ENCODE data around the gene TSPO.

Gene TSPO

DNA sequence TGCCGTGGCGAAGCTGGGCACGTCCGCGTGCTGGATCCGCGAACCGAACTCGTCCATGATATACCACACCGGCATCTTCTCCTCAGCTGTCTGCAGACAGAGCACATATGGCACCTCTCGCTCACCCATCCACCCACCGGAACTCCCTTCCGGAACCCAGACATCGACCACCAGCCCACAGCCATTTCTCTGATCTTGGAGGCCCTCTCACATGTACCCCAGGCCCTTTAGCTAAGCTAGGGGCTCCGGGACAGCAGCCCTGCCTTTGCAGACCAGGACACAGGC lies 28.5 kb downstream of the TSPO start:
- DNase-seq: no peak

DNA sequence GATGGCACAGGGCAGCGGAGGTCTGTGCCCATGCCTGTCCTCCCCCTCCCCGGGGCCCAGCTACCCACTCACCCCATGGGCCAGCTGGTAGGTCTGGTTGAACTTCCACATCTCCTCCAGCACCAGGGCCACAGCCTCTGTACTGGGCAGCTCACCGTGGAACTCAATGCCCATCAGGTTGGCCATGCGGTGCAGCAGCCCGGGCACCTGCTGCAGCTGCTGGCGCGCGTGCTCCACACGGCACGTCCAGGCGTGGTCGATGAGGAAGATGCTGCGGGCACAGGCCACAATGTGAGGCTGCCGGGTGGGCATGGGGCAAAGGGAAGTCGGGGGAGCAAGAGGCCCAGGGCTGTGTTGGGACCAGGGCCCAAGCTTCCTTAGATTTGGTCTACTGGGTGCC lies 29.3 kb downstream of the TSPO start:
- DNase-seq: no peak

DNA sequence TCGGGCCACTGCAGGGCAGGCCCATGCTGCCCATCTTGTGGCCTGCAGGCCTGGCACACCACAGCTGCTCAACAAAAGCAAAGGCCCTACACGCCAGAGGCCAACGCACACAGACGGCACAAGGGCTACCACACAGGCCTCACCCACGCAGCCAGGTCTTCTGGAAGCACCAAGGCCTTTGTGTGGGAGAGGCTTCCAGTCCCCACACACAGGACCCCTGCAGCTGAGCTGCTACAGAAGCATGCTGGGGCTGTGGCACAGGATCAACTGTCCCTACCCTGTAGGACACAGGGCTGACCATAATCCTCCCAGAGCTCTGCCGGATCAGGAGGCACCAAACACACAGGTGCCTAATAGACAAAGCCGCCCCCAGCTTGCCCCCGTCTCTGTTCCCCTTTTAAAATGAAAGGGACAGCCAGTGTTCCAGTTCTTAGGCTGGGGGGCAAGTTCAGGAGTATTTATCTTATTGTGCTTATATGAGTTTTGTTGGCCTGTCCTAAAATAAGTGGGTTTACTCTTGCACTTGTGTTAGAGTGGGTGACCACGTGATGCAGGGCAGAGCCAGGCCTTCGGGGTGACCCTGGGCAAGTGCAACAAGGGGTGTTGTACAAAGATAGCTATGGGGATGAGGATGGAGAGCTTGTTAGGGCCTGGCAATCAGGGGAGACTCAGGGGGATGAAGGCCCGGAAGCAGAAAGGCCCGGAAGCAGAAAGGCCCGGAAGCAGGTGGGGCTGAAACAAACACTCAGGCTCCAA lies 30.1 kb downstream of the TSPO start:
- DNase-seq: no peak

DNA sequence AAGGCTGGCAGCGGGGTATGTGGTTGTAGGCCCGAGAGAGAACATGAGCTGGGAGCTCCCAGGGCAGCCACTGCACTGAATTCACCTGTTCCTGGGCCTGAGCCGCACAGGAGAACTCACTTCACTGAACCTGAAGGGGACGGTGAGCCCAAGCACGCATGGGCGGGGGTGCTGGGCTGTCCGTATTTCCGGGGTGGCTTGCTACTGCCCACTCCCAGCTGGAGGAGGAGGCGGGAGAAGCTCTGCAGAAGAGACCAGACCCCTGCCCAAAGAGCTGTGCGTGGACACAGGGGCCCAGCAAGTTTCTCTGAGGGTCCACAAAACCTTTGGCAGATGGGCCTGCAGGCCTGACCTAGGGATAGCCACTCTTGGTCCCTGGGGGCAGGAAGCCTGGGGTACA lies 30.8 kb downstream of the TSPO start:
- DNase-seq: no peak

DNA sequence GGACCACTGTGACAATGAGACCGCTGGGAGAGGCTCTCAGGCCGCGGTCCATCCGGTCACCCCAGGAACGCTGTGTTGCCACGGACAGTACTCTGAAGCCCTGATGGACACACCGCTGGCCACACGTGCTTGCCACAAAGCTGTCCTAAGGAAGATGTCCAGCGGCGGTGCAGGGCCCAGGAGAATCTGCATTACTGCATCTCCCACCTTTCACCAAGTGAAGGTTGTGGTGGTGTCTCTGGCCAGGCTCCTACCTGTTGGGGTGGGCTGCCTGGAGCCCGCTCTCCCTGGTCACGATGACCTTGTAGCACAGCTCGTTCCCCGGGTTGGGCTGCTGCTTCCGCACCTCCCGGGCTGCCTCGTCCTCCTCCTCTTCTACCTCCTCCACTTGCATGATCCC lies 31.4 kb downstream of the TSPO start:
- no peak for DNase-seq

DNA sequence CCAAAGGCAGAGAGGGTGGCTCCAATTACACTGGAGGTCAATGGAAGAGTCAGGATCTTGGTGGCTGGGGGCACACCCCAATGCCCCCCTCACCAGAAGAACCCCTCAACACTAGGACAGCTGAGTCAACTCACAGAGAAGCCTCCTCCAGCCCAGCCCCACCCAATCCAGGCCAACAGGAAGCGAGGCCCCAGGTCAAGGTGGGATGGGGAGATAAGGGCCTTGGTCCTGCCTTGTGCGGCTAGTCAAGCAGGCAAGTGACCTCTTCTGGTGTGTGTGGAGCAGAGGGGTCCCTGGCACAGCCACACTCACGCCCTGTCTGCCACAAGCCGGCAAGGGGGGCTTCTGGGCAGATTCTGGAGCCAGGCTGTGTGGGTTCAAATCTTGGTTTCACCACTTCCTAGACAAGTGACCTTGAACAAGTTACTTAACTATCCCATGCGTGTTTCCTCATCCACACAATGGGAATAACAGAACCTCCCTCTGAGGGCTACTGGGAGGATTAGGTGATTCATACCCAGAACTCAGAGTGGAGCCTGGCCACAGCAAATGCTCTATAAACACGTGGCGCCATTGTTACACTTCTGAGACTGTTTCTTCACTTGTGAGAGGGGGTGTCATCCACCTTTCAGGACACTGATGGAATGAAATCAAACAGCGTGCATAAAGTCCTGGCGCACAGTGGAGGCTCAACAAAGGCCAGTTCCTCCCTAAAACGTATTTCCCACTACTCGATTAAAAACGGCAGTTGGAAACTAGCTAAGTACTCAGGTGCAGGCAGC lies 32.3 kb downstream of the TSPO start:
- no peak for DNase-seq

DNA sequence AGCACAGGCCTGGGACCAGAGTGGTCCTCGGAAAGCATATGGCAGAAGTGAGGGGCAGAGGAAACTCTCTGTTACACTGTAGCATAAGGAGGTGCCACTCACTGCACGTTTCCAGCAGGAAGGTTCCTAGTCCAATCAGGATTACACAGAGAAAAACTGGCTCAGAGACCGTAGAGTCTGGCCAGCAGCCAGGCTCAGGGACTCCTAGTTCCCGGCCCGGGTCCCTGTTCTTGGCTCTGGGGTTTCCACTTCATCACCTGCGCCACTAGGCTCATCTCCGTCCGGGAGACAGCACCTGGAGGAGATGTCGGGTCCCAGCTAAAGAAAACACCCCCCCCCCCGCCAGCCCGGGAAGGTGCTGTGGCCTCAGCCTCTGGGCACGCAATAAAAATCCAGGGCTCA lies 34.5 kb downstream of the TSPO start:
- DNase-seq: no peak

DNA sequence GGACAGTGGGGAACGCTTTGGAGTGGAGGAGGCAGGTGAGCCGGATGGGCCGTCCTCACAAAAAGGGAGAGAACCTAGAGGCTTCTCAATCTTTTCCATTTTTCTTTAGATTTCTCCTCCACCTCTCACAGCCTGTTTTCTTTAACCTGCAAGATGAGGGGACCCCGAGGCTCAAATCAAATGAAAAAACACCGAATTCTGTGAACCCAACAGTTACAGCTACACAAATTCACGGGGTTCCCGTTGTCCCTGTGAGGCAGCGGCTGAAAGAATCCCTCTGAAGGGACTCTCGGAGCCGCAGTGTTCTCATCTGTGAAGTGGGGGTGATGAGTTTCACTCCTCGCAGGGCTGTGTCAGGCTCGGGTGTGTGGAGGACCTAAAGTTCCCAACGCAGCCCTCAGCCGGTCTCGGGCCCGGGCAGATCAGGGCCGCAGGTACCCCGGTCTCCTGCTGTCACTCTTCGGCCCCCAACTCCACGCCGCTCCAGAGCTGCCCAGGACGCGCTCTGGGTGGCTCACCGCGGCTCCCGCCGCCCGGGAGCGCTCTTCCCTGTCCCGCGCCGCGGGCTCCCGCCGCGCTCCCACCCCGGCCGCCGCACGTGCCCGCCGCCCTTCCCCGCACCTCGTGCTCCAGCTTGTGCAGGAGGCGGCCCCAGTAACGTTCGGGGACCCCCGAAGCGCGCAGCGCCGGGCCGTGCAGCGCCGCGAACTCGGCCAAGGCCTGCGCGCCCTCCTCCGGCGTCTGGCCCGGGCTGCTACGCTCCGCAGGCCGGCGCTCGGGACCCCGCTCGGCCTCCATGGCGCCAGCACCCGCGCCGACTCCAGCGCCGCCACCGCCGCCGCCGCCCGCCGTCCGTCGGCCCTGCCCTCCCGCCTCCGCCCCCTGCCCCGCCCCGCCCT lies 35.2 kb downstream of the TSPO start, which contains the start of gene TTLL12:
TSS of gene TTLL12 (minus strand) at position 863 of the 899 bp plus-strand sequence. CDS start at position 798, 65 bp downstream.
- no peak for DNase-seq

DNA sequence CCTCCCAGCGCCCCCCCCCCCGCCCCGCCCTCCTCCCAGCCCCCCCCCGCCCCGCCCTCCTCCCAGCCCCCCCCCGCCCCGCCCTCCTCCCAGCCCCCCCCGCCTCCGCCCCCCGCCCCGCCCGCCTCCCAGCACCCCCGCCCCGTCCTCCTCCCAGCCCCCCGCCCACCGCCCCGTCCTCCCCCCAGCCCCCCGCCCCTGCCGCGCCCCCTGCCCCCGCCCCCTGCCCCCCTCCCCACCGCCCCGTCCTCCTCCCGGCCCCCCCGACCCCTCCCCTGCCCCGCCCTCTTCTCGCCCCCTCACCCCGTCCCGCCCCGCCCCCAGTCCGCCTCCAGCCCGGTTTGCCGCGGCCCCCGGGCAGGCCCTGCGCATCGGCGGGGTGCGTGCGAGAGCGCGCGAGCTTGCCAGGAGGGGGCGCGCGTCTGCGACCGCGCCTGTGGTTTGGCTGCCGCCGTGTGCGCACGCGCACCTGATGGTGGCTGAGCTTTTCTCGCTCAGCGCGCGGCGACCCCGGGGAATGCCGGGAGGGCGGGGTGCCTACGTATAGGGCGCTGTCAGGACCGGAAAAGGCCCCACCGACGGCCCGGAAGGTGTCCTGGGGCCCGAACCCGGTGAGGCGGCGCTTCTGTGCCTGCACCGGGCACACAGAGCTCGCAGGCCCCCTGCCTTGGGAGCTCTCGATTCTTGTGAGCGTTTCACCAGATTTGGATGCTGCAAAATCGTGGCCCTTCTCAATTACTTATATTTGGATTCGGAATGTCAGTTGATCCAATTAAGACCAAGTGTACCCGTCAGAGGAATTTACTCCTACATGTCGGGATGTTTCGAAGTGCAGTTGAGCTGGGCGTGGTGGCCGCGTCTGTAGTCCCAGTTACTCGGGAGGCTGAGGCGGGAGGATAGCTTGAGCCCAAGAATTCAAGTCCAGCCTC lies 36.1 kb downstream of the TSPO start:
- DNase-seq: peak; percentile 79 to 87

DNA sequence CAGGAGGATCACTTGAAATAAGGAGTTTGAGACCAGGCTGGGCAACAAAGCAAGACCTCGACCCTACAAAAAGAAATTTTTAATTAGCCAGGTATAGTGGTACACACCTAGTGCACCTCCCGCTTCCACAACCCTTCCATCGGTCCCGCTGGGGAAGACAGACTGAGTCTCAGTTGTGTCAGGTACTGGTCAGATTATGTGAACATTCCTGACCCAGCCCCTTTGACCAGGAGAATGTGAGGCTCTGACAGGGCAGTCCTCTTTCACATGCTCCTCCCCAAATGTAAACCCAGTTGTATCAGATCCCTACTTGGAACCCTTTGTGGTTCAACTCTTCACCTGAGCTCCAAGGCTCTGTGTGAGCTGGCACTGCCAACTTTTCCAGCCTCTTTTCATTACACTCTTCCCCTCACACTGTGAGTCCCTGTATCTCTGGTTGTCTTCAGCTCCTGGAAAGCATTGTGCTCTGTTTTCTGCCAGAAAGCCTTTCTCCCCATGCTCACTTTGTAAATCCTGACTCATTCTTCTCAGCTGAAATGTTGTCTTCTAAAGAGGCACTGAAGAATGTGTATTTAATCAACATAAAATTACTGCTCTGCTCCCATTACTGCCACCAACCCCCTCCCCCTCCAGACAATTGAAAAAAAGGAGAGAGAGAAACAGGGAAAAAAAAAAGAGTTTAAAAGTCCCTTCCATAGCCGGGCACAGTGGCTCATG lies 37.6 kb downstream of the TSPO start:
- DNase-seq: no peak

DNA sequence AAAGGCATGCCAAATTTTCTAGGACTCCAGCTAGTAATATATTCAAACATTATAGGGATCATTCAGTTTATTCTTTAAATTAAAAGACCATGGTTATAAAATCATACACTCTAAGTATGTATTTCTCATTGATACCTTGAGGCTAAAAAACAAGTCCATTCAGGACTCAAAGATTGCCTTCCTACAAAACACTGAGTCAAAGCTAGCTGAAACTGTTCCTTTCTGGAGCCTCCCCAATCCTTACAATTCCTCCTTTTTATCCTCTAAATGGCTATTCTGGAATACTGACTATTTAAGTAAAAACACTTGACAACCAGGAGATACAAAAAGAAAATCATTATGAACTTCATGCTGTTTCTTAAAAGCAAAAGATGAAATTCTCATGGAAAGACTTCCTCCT lies 40.5 kb downstream of the TSPO start:
- no peak for DNase-seq

DNA sequence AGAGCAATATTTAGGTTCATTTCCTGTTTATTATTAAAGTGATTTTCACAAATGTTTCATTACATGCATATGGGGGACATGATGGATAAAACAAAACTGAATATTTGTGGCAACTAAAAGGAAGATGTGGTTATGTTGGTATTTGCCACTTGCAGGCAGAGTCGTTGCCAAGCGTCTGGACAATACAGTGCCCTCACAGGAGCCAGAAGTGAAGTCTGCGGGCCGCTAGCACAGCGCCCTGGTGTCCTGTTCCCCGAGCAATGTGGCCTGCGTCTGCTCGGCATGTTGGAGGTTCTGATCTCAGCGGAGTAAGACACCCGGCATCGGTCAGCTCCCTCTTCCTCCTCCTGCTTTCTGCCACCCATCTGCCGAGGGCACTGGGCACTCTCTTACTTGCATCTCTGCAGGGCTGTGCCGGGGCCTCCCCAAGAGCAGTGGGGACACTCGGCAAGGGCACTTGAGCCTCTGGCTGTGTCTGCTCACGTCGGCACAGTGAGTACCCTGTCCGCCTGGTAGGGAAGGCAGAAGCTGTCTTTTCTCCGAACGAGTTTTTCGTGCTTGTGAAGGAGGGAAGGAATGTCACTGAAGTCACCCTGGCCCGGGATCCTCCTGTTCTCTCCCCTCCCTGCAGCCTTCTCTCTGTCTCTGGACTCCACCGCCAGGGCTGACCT lies 46.0 kb downstream of the TSPO start:
- no peak for DNase-seq

DNA sequence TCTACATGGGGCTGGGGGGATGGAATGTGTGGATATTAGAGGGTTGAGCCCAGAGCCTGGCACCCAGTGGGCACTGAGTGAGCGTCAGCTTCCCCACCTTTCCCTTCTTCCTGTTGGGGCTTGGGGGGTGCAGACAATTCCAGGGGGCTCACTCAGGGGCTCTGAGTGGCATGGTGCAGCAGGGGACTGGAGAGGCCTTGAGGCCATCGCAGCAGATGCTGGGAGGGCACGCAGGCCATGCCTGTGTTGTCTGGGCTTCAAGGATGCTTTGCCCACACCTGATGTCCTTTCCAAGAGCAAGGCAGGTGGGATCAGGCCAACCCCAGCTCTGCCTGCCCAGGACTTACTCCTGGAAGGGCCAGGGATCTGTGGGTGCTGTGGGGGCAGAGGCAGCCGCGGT lies 46.8 kb downstream of the TSPO start:
- DNase-seq: no peak

DNA sequence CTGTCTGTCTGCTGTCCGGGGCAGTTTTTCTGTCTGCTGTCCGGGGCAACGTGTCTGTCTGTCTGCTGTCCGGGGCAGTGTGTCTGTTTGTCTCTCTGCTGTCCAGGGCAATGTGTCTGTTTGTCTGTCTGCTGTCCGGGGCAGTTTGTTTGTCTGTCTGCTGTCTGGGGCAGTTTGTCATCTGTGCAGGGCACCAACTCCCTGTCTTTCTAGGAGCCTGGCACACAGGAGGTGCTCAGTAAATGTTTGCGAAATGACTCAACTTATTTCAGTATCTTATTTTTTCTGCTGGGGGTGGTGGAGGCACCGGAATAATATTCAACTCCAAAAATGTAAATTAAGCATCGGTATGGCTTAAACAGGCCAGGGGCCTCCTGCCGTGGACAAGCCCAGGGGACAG lies 47.6 kb downstream of the TSPO start:
- no peak for DNase-seq

DNA sequence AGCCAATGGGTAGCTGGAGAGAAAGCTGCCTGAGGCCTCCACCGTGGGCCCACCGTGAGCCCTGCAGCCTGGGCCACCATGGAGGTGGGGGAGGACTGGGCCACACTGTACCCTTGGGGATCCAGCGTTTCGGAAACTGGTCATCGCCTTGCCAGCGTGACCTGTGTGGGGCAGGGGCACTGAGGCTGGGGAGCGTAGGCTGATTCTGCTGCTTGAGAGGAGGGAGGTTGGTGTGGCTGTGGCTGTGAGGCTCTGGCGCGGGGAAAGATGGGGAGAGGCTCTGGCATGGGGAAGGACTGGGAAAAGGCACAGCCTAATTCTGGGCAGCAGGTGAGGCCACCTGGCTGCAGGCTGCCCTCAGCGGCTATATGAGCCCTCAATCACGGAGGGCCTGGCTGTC lies 48.2 kb downstream of the TSPO start:
- no peak for DNase-seq

DNA sequence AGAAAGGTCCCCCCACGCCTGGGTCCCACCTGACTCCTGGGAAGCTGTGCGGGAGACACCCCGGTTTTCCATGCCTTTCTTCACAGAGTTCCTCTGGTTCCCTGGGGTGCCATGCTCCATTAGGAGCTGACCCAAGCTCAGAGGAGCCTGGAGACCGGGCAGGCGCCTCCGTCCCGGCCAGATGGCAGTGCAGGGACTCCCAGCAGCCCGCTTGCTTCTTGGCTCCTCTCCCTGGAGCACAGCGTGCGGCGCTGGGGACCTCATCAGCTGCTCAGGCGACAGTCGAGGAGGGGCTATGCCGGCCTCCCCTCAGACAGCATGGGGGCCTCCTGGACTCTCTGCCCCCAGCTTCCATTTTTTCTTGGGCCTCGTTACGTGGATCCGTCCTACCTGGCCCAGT lies 48.7 kb downstream of the TSPO start:
- DNase-seq: no peak

DNA sequence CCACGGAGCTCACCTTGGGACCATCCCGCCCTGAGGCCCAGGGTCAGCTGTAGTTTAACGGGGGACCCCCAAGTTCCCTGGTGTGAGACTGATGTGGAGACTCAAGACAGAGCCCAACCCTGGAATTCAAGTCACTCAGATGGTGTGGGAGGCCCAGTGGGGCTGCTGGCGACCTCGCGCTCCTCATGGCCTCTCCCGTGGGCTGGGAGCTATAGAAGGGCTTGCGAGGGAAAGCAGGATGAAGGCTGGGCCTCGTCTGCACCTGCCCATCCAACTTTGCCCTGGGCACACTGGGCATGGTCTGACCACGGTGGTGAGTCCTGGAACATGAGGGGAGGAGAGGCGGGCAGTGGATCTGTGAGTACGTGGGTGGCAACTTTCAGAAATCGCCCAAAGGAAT lies 49.2 kb downstream of the TSPO start:
- DNase-seq: no peak

DNA sequence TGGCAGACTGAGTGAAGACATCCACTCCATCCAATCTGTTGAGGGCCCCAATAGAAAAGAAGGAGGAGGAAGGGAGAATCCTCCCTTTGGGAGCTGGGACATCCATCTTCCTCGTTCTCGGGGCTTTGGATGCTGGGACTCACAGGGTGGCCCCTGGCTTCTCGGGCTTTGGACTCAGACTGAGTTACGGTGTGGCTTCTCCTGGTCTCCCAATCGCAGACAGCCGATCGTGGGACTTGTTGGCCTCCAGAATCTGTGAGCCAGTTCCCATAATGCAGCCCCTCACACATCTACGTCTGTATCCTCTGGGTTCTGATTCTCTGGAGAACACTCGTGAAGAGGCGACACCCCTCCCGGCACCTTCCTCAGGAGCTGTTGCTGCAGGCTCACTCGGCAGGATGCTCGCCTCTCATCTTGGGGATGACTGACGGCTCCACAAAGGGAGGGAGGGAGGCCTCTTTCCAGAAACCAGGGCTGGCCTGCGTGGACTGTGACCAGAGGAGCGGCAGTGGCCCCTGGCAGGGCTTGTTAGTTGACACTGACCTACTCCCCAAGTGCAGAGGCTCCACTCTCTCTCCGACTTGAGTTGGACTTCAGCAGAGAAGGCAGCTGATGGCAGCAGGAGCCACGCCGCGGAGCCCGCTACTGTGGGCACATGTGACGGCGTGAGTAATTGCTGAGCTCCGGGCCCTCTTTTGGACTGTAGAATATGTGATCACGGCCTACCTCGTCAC lies 50.3 kb downstream of the TSPO start:
- no peak for DNase-seq

DNA sequence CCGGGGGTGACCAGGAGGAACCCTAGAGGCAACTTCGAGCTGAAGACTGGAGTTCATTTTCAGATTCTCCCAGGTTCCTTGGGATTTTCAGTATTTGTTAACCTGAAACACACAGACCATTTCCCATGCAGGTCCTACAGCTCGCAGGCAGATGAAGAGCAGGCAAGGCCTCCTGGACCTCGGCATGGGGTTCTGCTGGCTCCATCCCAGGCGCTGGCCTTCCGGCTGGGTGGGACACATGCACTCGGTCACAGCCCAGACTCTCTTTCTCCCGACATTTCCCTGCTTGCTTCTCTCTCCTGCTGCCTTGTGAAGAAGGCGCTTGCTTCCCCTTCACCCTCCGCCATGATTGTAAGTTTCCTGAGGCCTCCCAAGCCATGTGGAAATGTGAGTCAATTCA lies 51.0 kb downstream of the TSPO start:
- no peak for DNase-seq

DNA sequence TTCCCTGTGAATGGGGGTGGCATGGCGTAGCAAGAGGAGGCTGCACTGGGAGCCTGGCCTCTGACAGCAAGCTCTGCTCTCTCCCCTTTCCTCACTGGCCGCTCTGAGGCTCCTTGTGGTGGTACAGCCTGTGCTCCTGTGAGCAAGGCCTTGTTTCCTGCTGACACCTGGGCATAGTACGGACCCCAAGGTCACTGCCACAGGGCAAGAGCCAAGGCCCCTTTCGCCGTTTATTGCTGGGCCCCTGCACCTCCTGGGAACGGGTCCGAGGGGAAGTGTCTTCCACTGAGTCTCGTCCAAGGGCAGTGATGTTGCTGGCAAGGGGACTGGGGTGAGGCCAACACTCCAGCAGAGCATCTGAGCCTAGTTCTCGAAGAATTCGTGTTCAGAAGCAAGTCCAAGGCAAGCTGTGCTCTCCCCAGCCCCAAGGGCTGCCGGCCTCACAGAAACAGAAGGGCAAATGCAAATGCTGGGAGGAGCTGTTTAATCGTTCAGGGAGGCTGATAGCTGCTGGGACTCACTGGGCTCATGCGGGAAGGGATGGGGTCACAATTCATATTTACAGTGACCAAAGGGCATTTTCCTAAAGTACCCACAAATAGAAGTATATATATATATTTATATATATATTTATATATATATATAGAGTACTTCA lies 51.5 kb downstream of the TSPO start:
- no peak for DNase-seq

All from bone marrow (tissue), 2 donors.